Natural killer cell (primary cell): ENCODE measurements around the gene IL1RAPL2. TPM values are rescaled to one million over a fixed set of nuclear protein-coding genes. Genes with fewer than 3 reads are reported as not detected.

ENCODE experiments used
- ATAC-seq, 3 donors: fragments of 150-1000 bp in 2 of 3; fragments of 200-7000 bp in 1 of 3; cut with Tn5 transposase; 1 replicate in 1 of 3; 2 replicates in 2 of 3; pipeline ENCODE4 v1.10.0; 2021; ENCODE audit warnings: mild to moderate bottlenecking in 2 of 3, moderate library complexity in 2 of 3
- DNase-seq, 2 donors: peaks; one replicate each; pipeline versions ENCODE4 v3.0.0 to v3.0.0-alpha.2; 2013 to 2021; ENCODE audit warnings: mixed read lengths in 1 of 2
- H3K27ac ChIP-seq: one replicate; pipeline ENCODE4 v1.5.1; 2013; ENCODE audit warnings: mild to moderate bottlenecking, low read length
- H3K27me3 ChIP-seq: one replicate; pipeline ENCODE4 v1.6.1; 2013; ENCODE audit warnings: low read length; ENCODE audit not compliant: control insufficient read depth, insufficient read depth
- H3K36me3 ChIP-seq: one replicate; pipeline ENCODE4 v1.6.1; 2013; ENCODE audit warnings: low read length; ENCODE audit not compliant: control insufficient read depth, insufficient read depth
- H3K4me1 ChIP-seq: one replicate; pipeline ENCODE4 v1.6.1; 2013; ENCODE audit warnings: low read length; ENCODE audit not compliant: control insufficient read depth, insufficient read depth
- H3K4me3 ChIP-seq: one replicate; pipeline ENCODE4 v1.5.1; 2013; ENCODE audit warnings: low read length
- H3K9me3 ChIP-seq: one replicate; pipeline ENCODE4 v1.6.1; 2013; ENCODE audit warnings: low read length; ENCODE audit not compliant: control insufficient read depth, insufficient read depth
- H3K27ac Mint-ChIP-seq, 2 donors: one replicate each; pipeline ENCODE4 v1.8.0; 2022; ENCODE audit warnings: mild to moderate bottlenecking in 2 of 2, mixed read lengths in 2 of 2, moderate library complexity in 1 of 2
- H3K27me3 Mint-ChIP-seq, 2 donors: one replicate each; pipeline ENCODE4 v1.8.0; 2022; ENCODE audit warnings: low read depth in 2 of 2, mixed read lengths in 2 of 2
- H3K36me3 Mint-ChIP-seq: one replicate; pipeline ENCODE4 v1.8.0; 2022; ENCODE audit warnings: mixed read lengths
- H3K4me1 Mint-ChIP-seq, 2 donors: one replicate each; pipeline ENCODE4 v1.8.0; 2022; ENCODE audit warnings: mixed read lengths in 2 of 2
- H3K4me3 Mint-ChIP-seq: one replicate; pipeline ENCODE4 v1.8.0; 2022; ENCODE audit warnings: mild to moderate bottlenecking, moderate library complexity, mixed read lengths
- H3K9me3 Mint-ChIP-seq, 2 donors: one replicate each; pipeline ENCODE4 v1.8.0; 2022; ENCODE audit warnings: mixed read lengths in 2 of 2
- CTCF ChIP-seq: fragments of 200-600 bp; IDR thresholded peaks from one replicate; pipeline ENCODE4 v1.8.0; 2022; ENCODE audit warnings: antibody characterized with exemption
- WGBS: methylation state at CpG from one replicate; pipeline ENCODE4 v1.1.7; 2013; ENCODE audit warnings: missing lambda C conversion rate; ENCODE audit not compliant: insufficient coverage; 5-methylcytosine and 5-hydroxymethylcytosine counted together
- intact Hi-C: fragments of 100-400 bp; cut with micrococcal nuclease; formaldehyde crosslinking; loops from one replicate; pipeline ENCODE4 v1.14.2; 2022
- total RNA-seq, 4 donors: library from RNA; stranded (reverse); fragments of 120-200 nt in 1 of 4; gene quantifications; one replicate each; pipeline versions ENCODE4 v1.2.3 to v1.2.4, GENCODE V29; 2013 to 2022

Gene IL1RAPL2
- total RNA-seq, 3 donors from 2014 or later (not counting 1 experiment from before 2014, with no cell fraction given) = not detected

- DNase-seq (no peak), ATAC-seq (no peak)
- no peaks in the 10 kb centered on the region for H3K36me3 Mint-ChIP-seq
- Histone ChIP-seq H3K36me3 (no peaks in the 10 kb centered on the region), H3K9me3 (no peaks in the 10 kb centered on the region), H3K4me1 (no peaks in the 10 kb centered on the region), H3K4me3 (no peak overlapping the region), H3K27ac (no peak overlapping the region), H3K27me3 (no peaks in the 10 kb centered on the region)
- no peak overlapping the region for H3K27ac Mint-ChIP-seq
- no peaks in the 10 kb centered on the region for H3K4me1 Mint-ChIP-seq
- intact Hi-C loops = no loop called here
- no peak for TF ChIP-seq CTCF
- no peaks in the 10 kb centered on the region for H3K27me3 Mint-ChIP-seq
- no peak overlapping the region for H3K4me3 Mint-ChIP-seq
- H3K9me3 Mint-ChIP-seq = peaks cover 3 to 7% of the 10 kb centered on the region in 2 donors
Measured at GRCh38 chrX:105711805-105712204, 1145.8 kb downstream of the IL1RAPL2 start.

- DNase-seq = no peak
- no peaks in the 10 kb centered on the region for H3K9me3 ChIP-seq
- H3K4me1 ChIP-seq = no peaks in the 10 kb centered on the region
- H3K36me3 Mint-ChIP-seq = no peaks in the 10 kb centered on the region
- H3K27ac ChIP-seq = no peak overlapping the region
- H3K36me3 ChIP-seq = no peaks in the 10 kb centered on the region
- H3K4me1 Mint-ChIP-seq = no peaks in the 10 kb centered on the region
- H3K27ac Mint-ChIP-seq = no peak overlapping the region
- peaks cover 3% of the 10 kb centered on the region in 2 donors for H3K9me3 Mint-ChIP-seq
- H3K27me3 ChIP-seq = no peaks in the 10 kb centered on the region
- H3K4me3 ChIP-seq = no peak overlapping the region
- H3K4me3 Mint-ChIP-seq = no peak overlapping the region
- no peaks in the 10 kb centered on the region for H3K27me3 Mint-ChIP-seq
- no peak for ATAC-seq
- TF ChIP-seq CTCF = no peak
- intact Hi-C loops = no loop called here
Measured at GRCh38 chrX:105715746-105716145, 1149.7 kb downstream of the IL1RAPL2 start.

- Histone ChIP-seq H3K4me1 (no peaks in the 10 kb centered on the region), H3K9me3 (no peaks in the 10 kb centered on the region), H3K36me3 (no peaks in the 10 kb centered on the region), H3K27me3 (no peaks in the 10 kb centered on the region), H3K4me3 (no peak overlapping the region), H3K27ac (no peak overlapping the region)
- TF ChIP-seq CTCF = no peak
- Mint-ChIP-seq H3K9me3 (peaks cover 0 to 2% of the 10 kb centered on the region in 2 donors), H3K4me3 (no peak overlapping the region), H3K36me3 (no peaks in the 10 kb centered on the region), H3K27me3 (no peaks in the 10 kb centered on the region), H3K27ac (no peak overlapping the region), H3K4me1 (no peaks in the 10 kb centered on the region)
- DNase-seq (no peak), ATAC-seq (no peak)
- WGBS = 80% methylated on average over 1 of the region's 1 CpG
- intact Hi-C loops = no loop called here
Measured at GRCh38 chrX:105723966-105724735, 1158.2 kb downstream of the IL1RAPL2 start.

GRCh38 chrX:105725228-105725627, 1159.2 kb downstream of the IL1RAPL2 start:
- H3K9me3 Mint-ChIP-seq = peaks cover 0 to 5% of the 10 kb centered on the region in 2 donors
- no peaks in the 10 kb centered on the region for H3K4me1 ChIP-seq
- no peak overlapping the region for H3K4me3 ChIP-seq
- H3K4me3 Mint-ChIP-seq = no peak overlapping the region
- ATAC-seq (no peak), DNase-seq (no peak)
- no peaks in the 10 kb centered on the region for H3K4me1 Mint-ChIP-seq
- no peaks in the 10 kb centered on the region for H3K9me3 ChIP-seq
- no peaks in the 10 kb centered on the region for H3K27me3 ChIP-seq
- no peaks in the 10 kb centered on the region for H3K36me3 Mint-ChIP-seq
- H3K27me3 Mint-ChIP-seq = no peaks in the 10 kb centered on the region
- intact Hi-C loops = no loop called here
- no peak overlapping the region for H3K27ac Mint-ChIP-seq
- WGBS = no CpG with 5 or more reads among the region's 1 CpG
- no peak overlapping the region for H3K27ac ChIP-seq
- no peak for TF ChIP-seq CTCF
- H3K36me3 ChIP-seq = no peaks in the 10 kb centered on the region
